Esophagus mucosa (tissue), 1 donor: ENCODE measurements around the gene SCLY. TPM values are rescaled to one million over a fixed set of nuclear protein-coding genes. Genes with fewer than 3 reads are reported as not detected.

ENCODE experiments used
- ATAC-seq: fragments of 200-7000 bp; cut with Tn5 transposase; one replicate; pipeline ENCODE4 v1.9.1; 2020
- total RNA-seq: library from RNA; stranded (reverse); gene quantifications from one replicate; pipeline ENCODE4 v1.2.4, GENCODE V29; 2023
- donor health status: DM: yes; HTN: yes; CAD: no.

SCLY gene
- total RNA-seq, 1 donor from 2014 or later: 8.9 TPM

DNA sequence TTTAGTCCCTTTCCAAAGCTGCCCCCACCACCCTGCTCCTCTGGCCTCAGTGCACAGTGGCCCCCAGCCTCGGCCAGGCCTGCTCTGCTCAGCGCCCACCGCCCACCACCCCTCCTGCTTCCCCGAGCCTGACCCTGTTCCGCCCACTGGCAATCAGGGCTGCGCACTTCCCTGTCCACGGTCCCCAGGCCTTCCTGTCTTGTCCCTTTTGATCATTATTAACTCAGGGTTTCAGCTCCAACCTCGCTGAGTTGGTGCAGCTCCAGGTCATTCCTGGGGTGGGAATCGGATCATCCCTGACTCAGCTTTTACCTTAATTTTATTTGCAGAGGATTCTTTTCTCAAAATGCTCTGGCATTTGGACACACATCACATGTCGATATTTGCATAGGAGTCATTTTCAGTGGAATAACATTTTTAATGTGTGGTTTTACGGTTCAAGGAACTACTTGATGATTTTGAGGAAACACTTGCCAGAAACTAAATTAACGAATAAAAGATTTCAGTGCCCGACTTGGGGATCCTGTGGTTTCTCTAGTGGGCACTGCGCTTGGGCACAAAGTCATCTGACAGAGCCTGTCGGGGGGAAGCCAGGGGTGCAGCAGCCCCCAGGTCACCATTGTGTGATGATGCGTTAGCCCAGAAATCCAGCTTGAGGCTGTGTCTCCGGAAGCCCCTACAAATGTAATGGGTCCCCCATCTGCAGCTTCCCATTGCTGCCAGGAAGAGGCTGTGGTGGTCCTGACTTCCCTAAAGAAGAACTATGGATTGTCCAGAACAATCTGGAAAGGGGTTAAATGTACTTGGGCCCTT, 38.3 kb downstream of the SCLY start:
- ATAC-seq: peak; percentile 7

DNA sequence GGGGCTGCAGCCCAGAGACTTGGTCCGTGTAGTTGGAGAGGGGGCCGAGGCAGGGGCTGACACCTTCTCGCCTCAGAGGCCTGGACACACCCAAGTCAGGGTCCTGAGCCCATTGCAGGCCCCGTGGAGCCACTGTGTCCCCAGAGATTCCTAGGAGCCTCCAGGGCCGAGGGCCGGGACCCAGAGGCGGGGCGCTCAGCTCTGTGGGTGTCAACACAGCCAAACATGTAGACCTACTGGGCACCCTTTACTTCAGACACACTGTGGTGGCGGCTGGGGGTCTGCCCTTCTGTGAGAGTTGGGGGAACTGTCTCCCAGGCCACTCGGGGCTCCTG, 38.9 kb downstream of the SCLY start:
- no peak for ATAC-seq

DNA sequence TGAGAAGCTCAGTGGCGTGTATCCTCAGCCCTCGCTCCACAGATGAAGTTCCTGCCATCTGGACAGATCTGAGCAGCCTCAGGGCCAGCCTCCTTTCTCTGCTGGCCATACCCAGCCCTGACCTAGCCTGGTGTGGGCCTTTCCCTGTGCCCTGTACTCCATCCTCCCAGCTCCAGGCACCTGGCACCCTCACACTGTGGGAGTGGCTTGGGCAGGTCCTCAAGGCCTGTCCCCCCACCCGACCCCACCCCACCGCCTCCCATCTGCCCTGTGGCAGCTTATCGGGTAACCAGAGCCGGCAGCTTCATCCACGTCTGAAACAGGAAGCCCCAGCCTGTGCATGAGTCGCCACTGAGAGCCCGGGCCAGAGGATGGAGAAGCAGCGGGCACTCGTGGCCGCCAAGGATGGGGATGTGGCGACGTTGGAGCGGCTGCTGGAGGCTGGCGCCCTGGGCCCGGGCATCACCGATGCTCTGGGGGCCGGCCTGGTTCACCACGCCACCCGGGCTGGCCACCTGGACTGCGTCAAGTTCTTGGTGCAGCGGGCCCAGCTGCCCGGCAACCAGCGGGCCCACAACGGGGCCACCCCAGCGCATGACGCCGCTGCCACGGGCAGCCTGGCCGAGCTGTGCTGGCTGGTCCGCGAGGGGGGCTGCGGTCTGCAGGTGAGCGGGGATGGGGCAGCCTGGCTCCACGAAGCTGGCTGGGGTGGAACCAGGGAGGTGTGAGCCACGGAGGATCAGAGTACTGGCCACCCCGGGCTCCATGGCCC, 39.4 kb downstream of the SCLY start, which contains the start of gene ESPNL:
TSS of gene ESPNL (plus strand) at position 292 of the 772 bp plus-strand sequence. CDS start at position 372, 80 bp downstream.
- no peak for ATAC-seq

DNA sequence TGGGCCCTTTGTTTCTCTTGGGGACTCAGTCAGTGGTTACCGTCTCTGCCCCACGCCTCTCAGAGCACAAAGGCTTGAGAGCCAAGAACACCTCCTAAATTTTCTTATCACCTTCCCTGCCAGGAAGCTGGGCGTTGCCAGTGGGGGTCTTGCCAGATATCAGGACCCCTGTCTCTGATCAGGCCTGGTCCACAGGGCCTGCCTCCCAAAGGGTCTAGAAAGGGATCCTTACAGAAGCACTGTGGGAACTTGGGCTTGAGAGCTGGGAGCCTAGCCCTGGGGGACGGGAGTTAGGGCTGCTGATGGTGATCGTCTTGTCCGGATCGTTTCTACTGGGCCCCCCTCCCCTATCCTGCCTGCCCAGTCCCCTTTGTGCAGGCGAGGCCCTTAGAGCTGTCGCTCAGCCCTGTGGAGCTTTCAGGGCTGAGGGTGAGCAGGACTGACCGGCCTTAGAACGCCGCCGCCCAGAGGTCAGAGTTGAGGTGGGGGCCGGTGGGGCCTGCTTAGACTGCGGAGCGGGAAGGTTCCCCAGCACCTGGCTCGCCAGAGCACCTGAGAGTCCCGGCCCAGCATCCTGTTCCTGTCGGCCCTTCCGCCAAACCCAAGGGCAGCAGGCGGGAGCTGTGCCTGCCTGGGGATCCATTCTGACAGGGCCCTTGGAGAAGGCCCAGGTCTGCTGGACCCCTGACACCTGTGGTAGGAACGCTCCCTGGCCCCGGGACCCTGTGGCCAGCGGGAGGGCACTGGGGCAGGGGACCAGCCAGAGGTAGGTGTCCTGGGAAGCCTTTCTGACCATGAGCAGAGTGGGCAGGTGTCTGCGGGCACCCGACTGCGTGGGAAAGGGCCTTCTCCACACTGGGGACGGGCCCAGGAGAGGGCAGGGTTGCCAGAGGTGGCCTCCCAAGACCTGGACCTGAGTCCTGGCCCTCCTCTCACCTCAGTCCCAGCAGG, 40.3 kb downstream of the SCLY start:
- no peak for ATAC-seq

DNA sequence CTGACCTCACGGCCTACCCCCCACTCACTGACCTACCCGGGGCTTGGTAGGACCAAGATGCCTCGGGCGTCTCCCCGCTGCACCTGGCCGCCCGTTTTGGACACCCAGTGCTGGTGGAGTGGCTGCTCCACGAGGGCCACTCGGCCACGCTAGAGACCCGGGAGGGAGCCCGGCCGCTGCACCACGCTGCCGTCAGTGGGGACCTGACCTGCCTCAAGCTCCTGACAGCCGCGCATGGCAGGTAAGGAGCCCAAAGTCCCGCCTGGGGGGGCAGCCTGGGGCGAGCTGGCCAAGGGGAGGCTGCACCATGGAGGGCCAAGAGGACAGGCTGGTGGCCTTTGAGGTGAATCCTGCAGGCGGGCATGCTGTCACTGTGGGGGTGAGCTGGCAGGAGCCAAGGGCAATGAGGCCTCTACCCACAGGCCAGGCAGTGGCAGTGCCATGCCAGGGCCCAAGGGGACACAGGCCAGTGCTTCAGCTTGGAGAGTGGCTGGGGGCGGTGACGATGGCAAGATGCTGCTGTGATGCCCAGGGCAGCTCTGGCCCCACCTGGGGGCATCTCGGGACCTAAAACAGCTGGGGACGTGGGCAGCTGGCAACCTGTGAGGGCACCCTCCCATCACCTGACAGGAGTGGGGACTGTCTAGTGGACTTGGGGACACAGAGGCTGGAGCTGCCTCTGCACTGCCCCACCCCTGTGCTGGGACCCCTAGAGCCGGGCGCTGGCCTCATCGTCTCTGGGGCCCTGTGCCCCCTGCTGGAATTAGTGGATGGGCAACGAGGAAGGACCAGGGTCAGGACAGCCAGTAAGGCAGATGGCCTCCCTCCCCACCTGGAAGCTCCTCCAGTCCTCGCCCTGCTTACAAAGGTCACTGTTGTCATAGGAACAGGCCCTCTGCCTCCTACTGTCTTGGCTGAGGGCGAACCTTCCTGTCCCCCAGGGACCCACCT, 41.4 kb downstream of the SCLY start:
- no peak for ATAC-seq

DNA sequence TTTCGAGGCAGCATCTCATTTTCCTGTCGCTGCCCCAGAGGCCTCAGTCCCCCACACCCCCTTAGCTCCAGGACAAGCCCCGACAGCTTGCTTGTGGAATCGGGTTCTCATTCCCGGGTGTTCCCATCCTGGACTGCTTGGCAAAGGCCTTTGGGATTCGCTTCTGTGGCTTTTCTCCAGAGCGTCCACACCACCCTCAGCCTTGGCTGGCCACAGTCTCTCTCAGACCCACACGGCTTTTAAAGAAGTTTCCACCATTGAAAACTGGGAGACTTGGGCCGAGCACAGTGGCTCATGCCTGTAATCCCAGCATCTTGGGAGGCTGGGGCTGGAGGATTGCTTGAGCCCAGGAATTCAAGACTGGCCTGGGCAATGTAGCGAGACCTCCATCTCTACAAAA, 42.1 kb downstream of the SCLY start:
- no peak for ATAC-seq

DNA sequence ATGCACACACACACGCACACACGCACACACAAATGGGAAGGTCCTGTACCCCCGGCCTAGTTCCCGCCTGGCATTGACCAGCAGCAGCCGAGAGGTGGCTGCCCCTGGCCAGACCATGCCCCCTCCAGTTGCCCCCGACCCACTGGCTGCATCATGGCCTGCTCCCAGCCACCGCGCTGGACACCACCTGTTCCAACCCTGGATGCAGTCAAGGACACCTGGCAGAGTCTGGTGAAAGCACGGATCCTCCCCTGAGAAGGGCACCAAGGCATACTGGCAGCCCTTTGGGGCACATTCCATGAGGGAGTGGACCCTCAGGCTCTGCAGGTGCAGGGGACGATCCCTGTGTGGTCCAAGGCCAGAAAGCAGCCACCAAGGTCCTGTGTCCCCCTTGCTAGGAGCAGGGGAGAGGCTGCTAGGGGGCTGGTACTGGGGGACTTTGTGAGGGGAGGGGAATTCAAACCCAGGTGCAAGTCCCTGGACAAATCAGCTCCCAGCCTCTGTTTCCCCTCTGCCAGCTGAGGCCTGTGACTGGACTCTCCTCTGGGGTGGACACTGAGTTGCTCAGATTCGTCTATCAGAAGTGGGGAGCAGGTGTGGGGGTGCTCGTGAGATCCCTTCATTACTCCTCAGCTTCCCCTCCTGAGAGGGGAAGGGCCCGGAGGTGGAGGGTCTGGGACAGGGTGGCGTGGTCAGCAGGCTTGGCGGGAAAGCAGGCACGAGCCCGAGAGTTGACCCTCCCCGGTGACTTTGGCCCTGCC, 42.8 kb downstream of the SCLY start:
- ATAC-seq: no peak

DNA sequence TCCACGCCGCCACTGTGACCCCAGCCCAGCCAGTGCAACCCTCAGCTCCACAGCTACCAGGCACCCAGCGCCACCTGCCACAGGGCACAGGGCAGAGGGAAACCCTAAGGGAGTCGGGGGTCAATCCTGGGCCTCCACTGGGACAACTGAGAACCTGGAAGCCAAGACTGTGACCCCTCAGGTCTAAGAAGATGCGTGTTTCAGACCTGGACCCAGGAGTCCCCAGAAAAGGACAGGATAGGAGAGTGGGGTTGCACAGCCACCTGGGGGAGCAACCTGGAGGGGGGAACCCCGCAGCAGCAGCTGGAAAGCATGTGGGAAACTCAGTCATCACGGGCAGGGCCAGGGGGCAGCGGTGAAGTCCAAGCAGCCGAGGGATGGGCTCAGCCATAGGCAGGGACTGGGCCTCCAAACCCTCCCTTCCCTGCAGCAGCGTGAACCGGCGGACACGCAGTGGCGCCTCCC, 43.5 kb downstream of the SCLY start:
- ATAC-seq: no peak

DNA sequence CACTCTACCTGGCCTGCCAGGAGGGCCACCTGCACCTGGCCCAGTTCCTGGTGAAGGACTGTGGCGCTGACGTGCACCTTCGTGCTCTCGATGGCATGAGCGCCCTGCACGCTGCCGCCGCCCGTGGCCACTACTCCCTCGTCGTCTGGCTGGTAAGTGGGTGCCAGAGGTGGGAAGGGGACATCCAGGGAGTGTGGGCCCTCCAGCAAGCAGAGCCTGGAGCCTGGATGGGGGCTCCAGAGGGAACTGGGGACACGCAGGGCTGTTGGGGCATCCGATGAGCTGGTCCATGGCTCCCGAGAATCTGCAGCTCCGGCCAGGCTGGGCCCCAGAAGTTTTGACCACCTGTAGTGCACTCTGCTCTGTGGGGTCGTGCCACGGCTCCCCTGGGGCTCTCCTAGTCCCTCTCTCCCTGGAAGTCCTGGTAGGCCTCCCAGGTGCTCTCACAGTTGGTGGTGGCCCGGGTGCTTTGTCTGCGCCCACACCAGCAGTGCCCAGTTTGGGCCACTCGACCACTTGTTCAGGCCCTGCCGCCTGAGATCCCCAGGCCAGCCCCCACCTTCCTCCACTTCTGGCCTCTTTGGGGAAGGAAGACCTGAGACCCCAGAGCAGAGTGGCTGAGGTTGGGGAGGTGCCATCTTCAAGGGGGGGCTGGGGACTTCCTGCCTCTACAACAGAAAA, 44.0 kb downstream of the SCLY start:
- no peak for ATAC-seq

DNA sequence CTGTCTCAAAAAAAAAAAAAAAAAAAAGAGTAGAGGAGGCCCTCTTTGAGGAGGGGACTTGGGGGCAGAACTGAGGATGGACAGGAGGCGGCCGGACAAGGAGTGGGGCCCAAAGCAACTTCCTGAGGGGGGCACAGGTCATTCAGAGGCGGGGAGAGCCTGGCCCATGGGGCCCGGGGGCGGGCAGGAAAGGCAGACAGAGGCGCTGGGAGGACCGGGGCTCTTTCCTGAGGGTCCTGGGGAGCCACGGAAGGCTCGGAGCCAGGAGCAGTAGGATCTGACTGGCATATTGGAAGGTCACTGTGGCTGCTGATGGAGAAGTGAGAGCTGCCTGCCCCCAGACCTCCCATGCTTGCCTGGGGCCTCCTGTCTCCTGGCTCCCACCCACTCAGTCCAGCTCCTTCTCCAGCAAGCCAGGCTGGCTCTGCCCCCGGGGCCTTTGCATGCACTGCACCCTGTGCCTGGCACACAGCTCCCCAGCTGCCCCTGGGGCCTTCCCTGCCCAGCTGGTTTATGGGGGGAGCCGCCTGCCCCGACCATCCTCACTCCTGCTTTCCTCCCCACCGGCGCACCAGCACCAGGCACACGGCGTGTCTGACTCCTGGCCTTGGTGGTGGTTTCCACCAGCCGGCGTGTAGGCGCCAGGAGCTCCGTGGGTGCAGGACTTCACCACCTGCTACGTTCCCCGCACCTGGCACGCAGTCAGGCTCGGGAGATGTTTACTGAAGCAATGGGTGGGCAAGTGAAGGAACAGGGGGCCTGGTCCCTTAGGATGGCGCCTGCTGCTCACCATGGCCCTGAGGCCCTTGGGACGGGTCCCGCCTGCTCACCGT, 44.9 kb downstream of the SCLY start:
- no peak for ATAC-seq

DNA sequence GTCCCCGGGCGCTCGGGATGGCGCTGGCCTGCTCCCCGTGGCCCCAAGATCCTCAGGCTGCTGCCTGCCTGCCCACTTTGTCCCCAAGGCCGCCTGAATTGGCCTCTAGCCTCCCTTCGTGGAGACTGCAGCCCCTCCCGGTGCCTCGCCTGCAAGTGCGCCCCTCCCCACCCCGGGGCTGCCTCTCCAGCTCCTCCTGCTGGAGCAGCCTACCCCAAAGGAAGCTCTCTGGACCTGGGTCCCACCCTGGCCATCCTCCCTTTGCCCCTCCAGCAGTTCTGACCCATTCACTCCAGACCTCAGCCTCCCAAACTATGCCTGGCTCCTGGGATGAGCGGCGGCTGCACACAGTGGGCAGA, 45.5 kb downstream of the SCLY start:
- no peak for ATAC-seq

DNA sequence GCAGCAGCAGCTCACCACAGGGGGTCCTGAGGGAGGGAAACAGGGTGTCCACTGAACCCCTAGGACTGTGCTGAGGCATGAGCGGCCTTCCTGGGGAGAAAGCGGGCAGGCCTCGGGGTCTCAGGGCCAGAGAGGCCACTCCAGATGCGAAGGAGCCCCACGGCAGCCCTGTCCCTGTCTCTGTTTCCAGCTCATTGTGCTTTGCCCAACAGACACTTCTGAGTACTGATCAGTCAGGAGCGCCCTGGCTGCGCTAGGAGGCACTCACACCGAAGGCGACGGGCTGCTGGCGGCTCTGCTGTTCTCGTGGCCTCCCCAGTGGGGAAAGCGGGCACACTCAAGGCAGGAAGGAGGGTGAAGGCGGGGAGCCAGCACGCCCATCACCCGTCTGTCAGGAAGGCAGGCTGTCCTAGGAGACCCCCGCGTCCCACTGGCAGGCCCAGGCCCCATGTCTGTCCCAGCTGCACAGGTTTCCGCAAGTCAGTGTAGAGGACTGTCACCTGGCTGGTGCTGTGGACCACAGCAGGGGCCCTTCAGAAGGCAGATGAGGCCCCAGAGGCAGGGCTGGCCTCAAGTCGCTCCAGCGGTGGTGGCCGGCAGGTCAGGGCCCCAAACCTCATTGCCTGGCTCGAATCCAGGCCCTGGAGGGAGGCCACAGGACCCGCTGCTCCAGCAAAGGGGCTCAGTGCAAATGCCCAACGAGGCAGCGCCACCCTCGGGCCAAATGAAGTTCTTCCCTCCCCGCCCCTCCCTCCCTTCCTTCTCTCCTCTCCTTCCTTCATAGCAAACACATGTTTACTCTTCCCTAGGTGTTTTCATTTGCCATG, 46.1 kb downstream of the SCLY start:
- ATAC-seq: peak; percentile 20

DNA sequence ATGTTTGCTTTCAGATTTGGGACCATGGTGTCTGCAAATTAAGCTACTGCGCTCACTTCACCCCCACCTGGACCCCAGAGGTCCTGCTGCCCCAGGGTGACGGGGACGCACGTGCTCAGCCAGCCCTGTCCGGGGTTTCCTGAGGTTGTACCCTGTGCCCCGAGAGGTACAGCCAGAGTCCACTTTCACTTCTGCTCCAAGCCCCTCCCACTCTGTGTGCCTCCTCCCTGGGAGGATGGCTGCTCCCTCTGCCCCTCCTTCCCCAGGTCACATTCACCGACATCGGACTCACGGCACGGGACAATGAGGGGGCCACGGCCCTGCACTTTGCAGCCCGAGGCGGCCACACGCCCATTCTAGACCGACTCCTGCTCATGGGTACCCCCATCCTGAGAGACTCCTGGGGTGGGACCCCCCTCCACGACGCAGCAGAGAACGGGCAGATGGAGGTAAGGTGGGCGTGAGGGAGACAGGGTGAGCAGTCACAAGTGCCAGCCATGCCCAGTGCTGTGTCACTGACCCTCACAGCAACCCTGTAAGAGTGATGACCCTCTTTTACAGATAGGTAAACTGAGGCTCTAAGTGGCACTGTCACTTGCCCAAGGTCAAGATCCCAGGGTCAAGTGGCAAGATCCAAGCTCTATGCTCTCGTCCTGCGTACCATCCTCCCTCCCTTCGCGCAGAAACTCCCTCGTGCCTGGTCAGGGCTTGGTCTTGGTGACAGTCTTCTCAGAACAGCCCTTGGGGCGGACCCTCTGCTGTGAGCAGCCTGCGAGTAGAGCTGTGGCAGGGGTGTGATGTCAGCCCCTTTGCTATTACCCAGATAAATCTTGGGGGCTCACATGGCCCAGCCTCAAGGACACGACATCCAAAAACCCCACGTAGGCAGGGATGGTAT, 47.0 kb downstream of the SCLY start:
- peak; percentile 70 for ATAC-seq

DNA sequence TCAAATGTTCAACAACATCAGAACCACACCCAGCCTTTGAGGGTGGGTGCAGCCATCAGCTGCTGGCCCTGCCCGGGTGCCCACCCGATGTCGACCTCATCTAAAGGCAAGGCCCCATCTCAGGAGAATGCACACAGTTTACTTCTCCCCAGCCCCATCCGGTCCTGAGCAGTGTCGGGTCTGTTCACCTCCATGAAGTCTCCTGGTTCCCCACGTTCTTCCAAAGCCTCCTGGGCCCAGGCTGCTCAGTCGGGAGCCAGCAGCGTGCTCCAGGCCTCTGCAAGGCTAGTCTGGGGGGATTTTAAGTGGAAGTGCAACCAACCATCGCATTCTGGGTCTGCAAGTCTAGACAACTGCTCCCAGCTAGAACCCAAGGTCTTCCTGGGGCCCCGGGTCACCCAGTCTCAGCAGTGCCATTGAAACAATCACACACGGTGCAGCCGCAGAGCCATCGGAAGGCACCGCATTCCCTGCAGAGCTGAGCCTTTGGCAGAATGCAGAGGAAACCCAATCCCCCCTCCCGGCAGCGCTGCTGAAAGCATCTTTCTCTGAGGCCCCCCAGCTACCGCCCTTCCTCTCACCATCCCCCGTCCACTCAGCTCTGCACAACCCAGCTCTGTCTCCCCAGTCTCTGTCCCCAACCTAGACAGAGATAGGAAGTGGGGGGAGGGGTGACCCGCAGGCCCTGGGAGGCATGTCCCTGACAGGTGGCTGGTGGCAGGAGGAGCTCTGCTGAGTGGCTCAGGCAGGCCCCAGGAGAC, 47.8 kb downstream of the SCLY start:
- ATAC-seq: peak; percentile 35

DNA sequence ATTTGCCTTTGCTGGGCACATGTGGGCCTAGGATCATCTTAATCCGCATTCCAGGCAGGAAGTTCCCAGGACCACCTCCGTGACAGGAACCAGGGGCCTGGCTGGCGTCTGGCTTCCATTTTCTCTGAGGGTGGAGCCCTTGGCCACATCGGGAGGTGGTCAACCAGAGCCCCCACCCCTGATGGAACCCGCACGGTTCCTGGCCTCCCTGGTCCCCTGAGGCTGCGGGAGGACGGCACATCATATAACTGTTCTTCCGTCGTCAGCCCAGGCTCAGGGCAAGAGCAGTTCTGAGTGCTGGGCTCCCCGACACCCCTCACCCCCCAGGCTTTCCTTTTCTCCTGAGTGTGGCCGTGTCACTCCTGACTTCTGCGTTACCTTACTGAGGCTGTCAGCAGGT, 52.8 kb downstream of the SCLY start:
- ATAC-seq: no peak

DNA sequence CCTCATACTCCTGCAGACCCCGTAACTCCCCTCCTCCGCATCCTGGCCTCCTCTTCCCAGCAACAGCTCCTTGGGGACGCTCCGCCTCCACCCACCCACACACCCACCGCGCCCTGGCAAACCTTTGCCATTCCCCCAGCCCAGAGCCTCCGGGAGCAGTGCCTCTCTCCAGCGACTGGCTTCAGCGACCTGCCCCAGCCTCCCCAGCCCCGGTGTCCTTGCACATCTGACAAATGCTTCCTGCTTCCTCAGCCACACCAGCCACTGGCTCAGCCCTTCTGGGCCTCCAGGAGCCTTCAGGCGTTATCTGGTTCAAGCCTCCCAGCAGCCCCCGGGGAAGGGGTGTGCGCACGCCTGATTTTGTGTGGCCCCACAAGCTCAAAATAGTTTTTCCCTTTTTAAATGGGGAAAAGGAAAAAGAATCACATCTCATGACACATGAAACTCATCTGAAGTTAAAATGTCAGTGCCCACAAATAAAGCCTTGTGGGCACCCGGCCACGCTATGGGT, 53.6 kb downstream of the SCLY start:
- no peak for ATAC-seq
